HK-2 (cell line): ENCODE measurements around the gene SLC25A45.
"Not testable (repeated sequence)": the region's sequence is repeated elsewhere in the genome, so short reads cannot be mapped to it uniquely, and the experiment has no call there.

ENCODE experiments used
- DNase-seq: peaks from one replicate; pipeline ENCODE4 v3.0.0-alpha.2; 2018; ENCODE audit not compliant: unreplicated experiment

The SLC25A45 gene

GRCh38 chr11:65421794-65422632, 39.6 kb upstream of the SLC25A45 start:
- DNase-seq: peak; percentile 93

GRCh38 chr11:65420979-65421793, 38.7 kb upstream of the SLC25A45 start:
- DNase-seq: peak; percentile 86

- DNase-seq: no peak
Measured at GRCh38 chr11:65420506-65420905, 38.1 kb upstream of the SLC25A45 start.

- peak; percentile 68 for DNase-seq
Measured at GRCh38 chr11:65419772-65420481, 37.5 kb upstream of the SLC25A45 start.

GRCh38 chr11:65419460-65419771, 37.0 kb upstream of the SLC25A45 start:
- DNase-seq: no peak

- DNase-seq: peak; percentile 89
Measured at GRCh38 chr11:65418681-65419459, 36.4 kb upstream of the SLC25A45 start.

- DNase-seq: no peak
Measured at GRCh38 chr11:65418431-65418680, 35.9 kb upstream of the SLC25A45 start.

GRCh38 chr11:65417702-65418430, 35.4 kb upstream of the SLC25A45 start:
- DNase-seq: no peak

GRCh38 chr11:65416841-65417701, 34.6 kb upstream of the SLC25A45 start:
- DNase-seq: no peak

- DNase-seq: peak; percentile 86
Measured at GRCh38 chr11:65416341-65416824, 33.9 kb upstream of the SLC25A45 start.

- no peak for DNase-seq
Measured at GRCh38 chr11:65415499-65416340, 33.3 kb upstream of the SLC25A45 start.

GRCh38 chr11:65414776-65415498, 32.5 kb upstream of the SLC25A45 start:
- no peak for DNase-seq

- DNase-seq: not testable (repeated sequence)
Measured at GRCh38 chr11:65413077-65413664, 30.7 kb upstream of the SLC25A45 start.

- DNase-seq: no peak
Measured at GRCh38 chr11:65412271-65413076, 30.0 kb upstream of the SLC25A45 start.

- no peak for DNase-seq
Measured at GRCh38 chr11:65411681-65412070, 29.2 kb upstream of the SLC25A45 start.

GRCh38 chr11:65410936-65411680, 28.7 kb upstream of the SLC25A45 start:
- no peak for DNase-seq
